Measurements from ENCODE around the gene STARD13. TPM values are rescaled to one million over a fixed set of nuclear protein-coding genes. Genes with fewer than 3 reads are reported as not detected.
A peak's percentile ranks its signal among the peaks of the same experiment; 100 is the strongest.

The STARD13 gene
- total RNA-seq, 1 donor from 2014 or later = 55.6 TPM

DNA sequence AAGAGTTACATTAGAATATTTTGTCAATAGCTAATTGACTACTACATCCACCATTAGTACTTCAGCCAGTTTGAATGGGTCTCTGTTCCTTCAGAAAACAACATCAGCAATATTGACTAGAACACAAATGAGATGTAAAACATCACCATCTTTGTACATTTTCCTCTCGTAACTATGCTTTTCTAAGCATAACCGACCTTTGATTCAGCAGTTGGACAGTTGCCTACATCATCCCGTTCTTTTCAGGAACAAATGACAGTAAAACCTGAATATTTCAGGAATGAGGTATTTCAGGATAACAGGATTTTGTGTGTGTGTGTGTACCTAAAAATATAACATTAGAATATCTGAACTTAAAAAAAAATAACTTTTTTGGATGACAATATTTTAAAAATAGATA is 60.9 kb downstream of the STARD13 start:
- no peak for DNase-seq (ENCODE audit: low spot score)

- DNase-seq (ENCODE audit: low spot score) = no peak
These were observed 61.4 kb downstream of the STARD13 start for GRCh38 chr13:33224191-33224590.

DNA sequence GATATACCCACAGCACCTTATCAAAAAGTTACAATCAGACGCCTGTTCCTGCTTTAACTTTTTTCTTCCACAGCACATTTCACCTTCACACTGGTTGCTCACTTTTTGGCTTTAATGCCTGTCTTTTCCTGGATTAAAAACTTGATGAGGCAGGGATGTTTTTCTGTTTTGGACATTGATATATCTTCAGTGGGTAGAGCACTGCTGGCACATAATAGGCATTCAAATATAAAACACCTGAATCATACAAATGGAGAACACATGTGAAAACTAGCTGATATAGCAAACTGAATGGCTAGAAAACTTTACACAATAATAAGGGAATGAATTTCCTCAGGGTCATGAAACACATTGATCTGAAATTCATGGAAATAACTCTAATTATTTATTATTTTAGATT is 65.6 kb downstream of the STARD13 start:
- no peak for DNase-seq (ENCODE audit: low spot score)

- DNase-seq (ENCODE audit: low spot score) = no peak
These were observed 67.1 kb downstream of the STARD13 start for GRCh38 chr13:33218426-33218825.

- DNase-seq (ENCODE audit: low spot score) = no peak
These were observed 67.5 kb downstream of the STARD13 start for GRCh38 chr13:33218020-33218419.

DNA sequence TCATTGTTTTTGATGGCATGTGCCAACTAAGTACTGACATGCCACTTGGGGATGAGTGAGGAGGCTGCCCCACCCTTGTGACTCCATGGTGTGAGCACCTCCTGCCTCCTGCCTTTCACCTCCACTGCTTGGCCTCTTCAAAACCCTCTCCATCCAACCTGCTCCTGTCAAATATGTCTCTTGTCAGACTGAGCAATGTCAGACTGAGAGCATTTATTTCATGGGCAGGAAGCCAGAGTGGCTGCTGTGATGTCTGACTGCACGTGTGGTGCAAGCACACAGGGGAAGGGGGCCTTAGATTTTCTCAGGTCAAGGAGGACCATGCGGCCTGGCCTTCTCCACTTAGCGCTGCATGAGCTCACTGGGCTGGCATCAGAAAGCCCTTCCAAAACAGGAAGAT is 68.3 kb downstream of the STARD13 start:
- no peak for DNase-seq (ENCODE audit: low spot score)

- DNase-seq (ENCODE audit: low spot score) = no peak
These were observed 71.8 kb downstream of the STARD13 start for GRCh38 chr13:33213797-33214196.

DNA sequence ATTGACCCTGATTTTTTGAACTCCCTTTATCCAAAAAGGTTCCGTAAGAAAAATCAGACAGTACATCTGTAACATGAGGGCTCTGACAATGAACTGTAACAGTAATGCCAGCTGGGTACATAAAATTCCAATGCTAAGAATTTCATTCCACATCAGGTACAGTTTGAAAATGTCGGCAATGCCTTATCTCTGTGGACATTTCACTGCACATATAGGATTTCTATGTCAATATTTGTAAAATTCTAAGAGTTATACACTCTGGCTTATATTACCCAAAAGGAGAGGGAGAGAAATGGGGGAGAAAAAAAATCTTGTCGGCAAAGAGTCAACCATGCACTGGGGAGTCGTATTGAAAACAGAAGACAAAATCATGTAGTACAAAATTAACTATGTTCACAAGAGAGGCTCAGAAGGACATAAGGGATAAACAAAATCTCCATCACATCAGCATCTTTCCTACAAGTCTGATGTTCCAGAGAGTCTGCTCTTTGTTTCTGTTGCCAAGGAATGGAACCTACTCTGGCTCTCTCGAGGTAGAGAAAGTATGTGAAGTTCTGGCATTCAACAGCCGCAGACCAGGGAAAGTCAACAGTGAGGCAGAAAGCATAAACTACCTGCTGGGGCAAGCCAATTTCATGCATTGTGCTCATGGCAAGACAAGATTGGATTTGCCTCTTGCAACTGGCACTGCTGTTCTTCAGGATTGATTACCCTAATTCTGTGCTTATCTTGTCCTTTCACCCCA is 72.4 kb downstream of the STARD13 start:
- peak; percentile 57 for DNase-seq (ENCODE audit: low spot score)

- DNase-seq (ENCODE audit: low spot score) = no peak
These were observed 73.2 kb downstream of the STARD13 start for GRCh38 chr13:33212396-33212795.

DNA sequence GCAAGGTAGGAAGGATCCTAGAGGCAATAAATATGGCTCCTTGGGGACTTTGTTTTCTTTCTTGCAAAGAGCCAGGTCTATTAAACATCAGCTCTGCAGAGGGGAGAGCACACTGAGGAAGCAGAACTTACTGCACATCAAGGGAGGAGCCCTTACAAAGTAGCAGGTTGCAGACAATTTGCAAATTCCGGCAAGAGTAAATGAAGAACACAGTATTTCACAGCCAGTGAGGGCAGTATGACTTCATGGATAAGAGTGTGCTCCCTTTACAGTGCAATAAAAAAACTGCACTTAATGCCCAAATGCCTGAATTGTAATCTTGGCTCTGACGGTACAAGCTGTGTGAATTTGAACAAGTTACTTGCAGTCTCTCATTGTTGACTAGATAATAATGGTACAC is 75.5 kb downstream of the STARD13 start:
- no peak for DNase-seq (ENCODE audit: low spot score)

DNA sequence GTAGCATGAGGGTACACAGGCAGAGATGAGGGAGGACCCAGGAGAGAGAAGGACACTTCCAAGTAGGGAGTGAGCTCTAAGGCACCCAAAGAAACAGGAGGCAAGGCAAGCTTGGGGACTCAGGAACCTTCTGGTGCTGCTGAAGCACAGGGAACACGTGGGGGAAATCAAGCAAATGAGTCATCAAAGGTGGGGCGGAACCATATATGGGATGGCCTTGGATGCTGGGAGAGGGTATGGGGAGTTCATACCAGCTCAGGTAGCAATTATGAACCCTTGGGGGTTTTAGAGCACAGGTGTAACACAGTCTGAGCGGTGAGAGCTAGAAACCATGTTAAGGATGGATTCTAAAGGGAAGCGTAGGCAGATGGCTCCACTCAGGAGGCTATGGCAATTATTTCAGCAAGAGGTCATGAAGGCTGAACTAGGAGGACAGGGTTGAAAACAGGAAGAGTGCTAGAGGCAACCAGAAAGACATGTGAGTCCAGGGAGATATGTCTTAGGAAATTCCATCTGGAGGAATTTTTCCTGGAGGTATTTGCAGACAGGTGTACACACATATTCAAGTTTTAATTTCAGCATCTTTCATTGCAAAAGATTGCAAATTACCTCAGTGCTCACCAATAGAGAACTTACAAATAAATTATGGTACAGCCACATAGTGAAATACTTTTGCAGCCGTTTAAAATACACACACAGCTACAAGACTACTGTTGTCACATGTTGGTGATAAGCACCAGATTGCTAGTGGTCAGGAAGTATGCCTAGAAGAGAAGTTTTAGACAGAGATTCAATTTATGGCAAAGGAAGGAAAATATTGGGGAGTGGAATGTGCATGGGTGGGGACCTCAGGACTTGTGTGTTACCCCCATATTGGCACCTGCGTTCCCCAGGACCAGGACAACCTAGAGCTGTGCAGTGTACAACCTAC is 77.0 kb downstream of the STARD13 start:
- DNase-seq (ENCODE audit: low spot score) = no peak

GRCh38 chr13:33207615-33207961 is 78.0 kb downstream of the STARD13 start:
- no peak for DNase-seq (ENCODE audit: low spot score)

GRCh38 chr13:33206945-33207614 is 78.5 kb downstream of the STARD13 start:
- DNase-seq (ENCODE audit: low spot score) = no peak

DNA sequence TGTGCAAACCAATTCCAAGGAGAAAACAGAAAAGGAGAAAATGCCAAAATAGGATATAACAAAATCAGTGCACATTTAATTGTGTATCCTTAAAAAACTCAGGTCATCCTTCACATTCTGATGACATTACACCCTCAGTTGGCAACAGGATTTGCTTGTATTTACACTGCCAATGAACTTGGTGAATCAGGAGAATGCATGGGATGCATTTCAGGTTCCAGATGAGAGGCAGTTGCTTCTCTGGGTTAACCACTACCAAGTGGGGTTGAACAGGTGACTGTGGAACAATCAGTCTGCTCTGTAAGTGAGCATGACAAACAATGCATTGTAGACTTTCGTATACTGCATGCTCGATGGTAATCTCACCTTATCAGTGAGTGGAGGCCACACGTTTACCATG is 79.1 kb downstream of the STARD13 start:
- DNase-seq (ENCODE audit: low spot score) = no peak

DNA sequence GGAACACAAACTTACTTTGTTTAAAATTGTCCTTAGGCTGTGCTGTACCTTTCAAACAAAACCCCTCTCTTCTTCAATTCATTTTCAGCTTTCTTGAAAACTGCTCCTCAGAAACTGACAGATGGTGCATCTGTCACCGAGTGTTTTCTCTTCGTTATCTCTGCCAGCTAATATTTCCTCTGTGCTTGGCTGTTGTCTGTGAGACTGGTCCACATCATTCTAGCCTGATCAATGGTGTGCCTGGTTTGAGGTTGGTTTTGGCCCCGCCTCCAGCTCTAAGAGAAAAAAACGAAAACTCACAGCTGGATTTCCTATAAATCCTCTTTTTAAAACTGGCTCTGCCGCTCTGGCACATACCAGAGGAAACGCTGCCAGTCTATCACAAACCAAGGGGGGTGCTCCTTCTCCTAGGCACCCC is 79.7 kb downstream of the STARD13 start:
- no peak for DNase-seq (ENCODE audit: low spot score)

DNA sequence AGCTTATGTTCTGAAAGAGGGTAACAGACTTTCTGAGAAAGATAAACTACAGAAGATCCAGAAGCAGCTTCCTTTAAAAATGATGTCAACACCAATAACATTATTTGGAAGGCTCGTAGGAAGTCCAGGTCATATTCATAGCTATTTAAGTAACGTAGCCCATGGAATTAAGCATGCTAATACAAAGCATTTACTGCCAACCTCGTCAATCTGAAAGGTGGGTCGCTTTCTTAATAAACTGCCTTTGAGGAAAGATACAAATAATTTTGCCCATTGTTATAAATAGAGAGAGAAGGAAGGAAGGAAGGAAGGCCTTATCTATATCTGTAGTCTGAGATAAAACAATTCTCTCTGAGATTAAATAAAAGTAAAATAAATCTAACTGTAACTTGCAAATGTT is 80.3 kb downstream of the STARD13 start:
- DNase-seq (ENCODE audit: low spot score) = no peak

- DNase-seq (ENCODE audit: low spot score) = peak; percentile 88
These were observed 81.2 kb downstream of the STARD13 start for GRCh38 chr13:33204130-33204927.

DNA sequence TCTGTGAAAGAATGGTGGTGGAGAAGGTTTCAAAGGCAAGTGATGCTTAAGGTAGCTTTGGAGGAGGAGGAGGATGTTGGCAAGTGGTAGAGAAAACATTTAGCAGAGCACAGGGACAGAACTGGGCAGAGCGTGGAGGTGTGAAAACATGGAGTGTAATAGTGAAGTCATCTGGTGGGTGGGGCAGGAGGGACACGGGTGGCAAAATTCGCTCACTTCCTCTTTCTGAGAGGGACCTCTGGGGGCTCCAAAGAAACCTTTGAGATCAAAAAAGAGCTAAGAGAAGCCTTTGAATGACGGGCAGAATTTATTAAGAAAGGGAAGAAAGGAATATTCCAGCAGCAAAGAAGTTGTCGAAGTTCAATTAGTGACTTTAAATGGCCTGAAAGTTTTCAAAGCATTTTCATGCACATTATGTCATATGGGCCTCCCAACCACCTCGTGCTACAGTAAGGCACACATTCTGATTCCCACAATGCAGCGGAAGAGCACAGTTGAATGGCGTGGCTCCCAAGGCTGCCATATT is 82.8 kb downstream of the STARD13 start:
- no peak for DNase-seq (ENCODE audit: low spot score)

DNA sequence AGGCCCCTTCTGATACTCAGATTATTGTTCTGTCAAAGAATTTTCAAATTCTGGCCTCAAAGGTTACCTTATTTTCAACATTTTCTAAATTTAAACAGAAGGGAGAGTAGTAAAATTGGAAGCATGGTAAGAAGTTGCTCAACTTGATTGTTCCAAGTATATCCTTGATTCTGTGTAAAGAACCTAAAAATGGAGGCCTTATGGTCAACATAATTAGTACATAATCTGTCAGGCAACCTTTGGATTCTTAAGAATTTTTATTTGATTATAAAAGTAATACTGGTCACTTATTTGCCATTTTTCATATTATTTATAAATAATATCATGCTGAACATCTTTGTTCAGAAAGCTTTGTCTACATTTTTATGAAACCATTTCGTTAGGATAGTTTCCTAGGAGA is 83.9 kb downstream of the STARD13 start:
- no peak for DNase-seq (ENCODE audit: low spot score)

- DNase-seq (ENCODE audit: low spot score) = peak; percentile 65
These were observed 86.2 kb downstream of the STARD13 start for GRCh38 chr13:33199289-33199850.

GRCh38 chr13:33197541-33197971 is 88.0 kb downstream of the STARD13 start:
- no peak for DNase-seq (ENCODE audit: low spot score)

Data from umbilical cord (tissue), 2 donors.